ENCODE data around the gene TENM3. TPM values are rescaled to one million over a fixed set of nuclear protein-coding genes. Genes with fewer than 3 reads are reported as not detected.

TENM3 gene
- total RNA-seq, 2 experiments from 2014 or later, result not detected

DNA sequence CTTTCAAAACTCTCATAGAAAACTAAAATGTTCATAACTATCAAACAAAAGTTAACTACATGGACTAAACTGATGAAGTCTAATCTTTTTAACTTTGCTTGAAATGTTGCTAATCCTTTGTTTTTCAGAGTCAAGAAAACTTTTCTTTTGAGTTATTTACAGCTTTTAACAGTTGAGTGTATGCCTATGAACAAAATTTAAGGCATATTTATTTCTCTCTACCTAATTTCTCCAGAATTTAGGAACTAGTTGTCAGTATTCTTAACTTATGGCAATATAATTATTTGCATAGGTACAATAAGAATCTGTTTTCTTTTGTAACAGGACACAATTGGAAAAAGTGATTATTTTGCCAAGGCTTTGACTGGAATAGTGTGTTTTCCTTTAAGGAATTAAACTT is 23.8 kb downstream of the TENM3 start:
- no peak overlapping the region for H3K4me3 Mint-ChIP-seq
- ChIA-PET POLR2A (no interaction called here), CTCF (interaction anchor here (0.6 kb wide), 1 partner anchor 70 kb away, joined by 4 read pairs; no protein-coding TSS in a partner anchor)
- H3K9me3 Mint-ChIP-seq, result no peaks in the 10 kb centered on the region
- no peak for DNase-seq
- intact Hi-C loops (cut with micrococcal nuclease), result no loop called here
- no peak for ATAC-seq
- TF ChIP-seq, protein P1, sequence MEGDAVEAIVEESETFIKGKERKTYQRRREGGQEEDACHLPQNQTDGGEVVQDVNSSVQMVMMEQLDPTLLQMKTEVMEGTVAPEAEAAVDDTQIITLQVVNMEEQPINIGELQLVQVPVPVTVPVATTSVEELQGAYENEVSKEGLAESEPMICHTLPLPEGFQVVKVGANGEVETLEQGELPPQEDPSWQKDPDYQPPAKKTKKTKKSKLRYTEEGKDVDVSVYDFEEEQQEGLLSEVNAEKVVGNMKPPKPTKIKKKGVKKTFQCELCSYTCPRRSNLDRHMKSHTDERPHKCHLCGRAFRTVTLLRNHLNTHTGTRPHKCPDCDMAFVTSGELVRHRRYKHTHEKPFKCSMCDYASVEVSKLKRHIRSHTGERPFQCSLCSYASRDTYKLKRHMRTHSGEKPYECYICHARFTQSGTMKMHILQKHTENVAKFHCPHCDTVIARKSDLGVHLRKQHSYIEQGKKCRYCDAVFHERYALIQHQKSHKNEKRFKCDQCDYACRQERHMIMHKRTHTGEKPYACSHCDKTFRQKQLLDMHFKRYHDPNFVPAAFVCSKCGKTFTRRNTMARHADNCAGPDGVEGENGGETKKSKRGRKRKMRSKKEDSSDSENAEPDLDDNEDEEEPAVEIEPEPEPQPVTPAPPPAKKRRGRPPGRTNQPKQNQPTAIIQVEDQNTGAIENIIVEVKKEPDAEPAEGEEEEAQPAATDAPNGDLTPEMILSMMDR (IDR thresholded peaks at IDR 0.05), result no peak
- H3K27me3 Mint-ChIP-seq, result no peaks in the 10 kb centered on the region
- H3K27ac Mint-ChIP-seq, result no peak overlapping the region
- H3K36me3 Mint-ChIP-seq (ENCODE audit: low read depth), result no peaks in the 10 kb centered on the region
- H3K4me1 Mint-ChIP-seq (ENCODE audit: low read depth), result no peaks in the 10 kb centered on the region

DNA sequence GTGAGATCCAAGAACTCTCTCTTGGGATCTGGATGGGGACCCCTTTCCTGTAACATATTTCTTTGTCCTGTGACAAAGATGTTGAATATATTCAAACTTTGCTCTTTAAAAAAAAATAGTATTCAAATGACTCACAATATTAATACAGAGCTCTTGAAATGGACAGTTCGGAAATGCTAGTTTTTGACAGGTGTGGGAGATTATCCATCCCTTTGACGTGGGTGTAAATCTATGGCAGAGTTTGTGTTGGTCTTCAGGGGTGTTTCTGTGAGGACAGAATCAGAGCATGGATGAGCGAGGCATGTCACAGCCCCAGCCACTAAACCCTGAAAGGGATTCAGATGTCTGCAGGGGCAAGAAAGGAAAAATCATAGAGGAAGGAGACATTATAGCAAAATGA is 25.8 kb downstream of the TENM3 start:
- CTCF ChIA-PET, result no interaction called here
- intact Hi-C loops (cut with micrococcal nuclease), result no loop called here
- DNase-seq, result no peak
- POLR2A ChIA-PET, result no interaction called here
- no peak for ATAC-seq
- no peaks in the 10 kb centered on the region for H3K27me3 Mint-ChIP-seq
- no peaks in the 10 kb centered on the region for H3K36me3 Mint-ChIP-seq (ENCODE audit: low read depth)
- H3K4me1 Mint-ChIP-seq (ENCODE audit: low read depth), result no peaks in the 10 kb centered on the region
- peaks cover 2% of the 10 kb centered on the region for H3K9me3 Mint-ChIP-seq
- TF ChIP-seq, protein P1 (IDR thresholded peaks at IDR 0.05), result no peak
- no peak overlapping the region for H3K27ac Mint-ChIP-seq
- H3K4me3 Mint-ChIP-seq, result no peak overlapping the region

DNA sequence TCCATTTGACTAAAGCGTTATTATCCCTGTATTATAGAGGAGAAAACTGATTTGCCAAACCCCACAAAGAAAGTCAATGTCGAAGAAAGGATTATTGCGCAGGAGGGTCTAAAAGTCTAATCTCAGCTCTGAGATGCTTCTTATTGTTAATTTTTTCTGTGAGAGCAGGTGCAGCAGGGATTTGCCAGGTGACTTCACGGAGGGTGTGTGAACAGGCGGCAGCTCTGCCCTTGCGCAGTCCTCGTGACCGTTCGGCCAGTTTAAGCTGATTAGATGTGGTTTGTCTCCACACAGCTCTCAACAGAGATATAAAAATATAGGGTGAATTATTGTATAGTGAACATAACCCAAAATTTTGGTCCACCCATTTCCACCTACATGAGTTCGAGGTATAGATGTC is 28.5 kb downstream of the TENM3 start:
- H3K4me1 Mint-ChIP-seq (ENCODE audit: low read depth), result no peaks in the 10 kb centered on the region
- H3K9me3 Mint-ChIP-seq, result peaks cover 2% of the 10 kb centered on the region
- DNase-seq (no peak), ATAC-seq (no peak)
- no peaks in the 10 kb centered on the region for H3K36me3 Mint-ChIP-seq (ENCODE audit: low read depth)
- no peaks in the 10 kb centered on the region for H3K27me3 Mint-ChIP-seq
- no peak overlapping the region for H3K27ac Mint-ChIP-seq
- H3K4me3 Mint-ChIP-seq, result no peak overlapping the region
- intact Hi-C loops (cut with micrococcal nuclease), result no loop called here
- POLR2A ChIA-PET, result no interaction called here
- TF ChIP-seq, protein P1 (IDR thresholded peaks at IDR 0.05), result no peak
- CTCF ChIA-PET, result no interaction called here

DNA sequence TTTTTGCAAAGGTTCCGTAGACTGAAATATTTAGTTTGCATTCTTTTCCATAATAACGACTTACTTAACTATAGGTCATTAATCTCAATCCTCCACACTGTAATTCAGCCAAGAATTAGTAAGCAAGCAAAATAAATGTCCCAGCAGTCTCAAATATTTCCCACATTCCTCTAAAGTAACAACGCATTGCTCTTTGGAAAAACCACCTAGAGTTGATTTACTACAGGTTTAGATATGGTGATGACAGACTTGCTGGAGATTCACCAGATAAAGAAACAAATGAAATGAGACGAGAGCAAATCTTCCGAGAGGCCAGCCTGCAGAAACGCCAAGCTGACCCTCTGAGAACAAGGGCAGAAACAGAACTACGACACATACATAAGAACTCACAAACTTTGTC is 28.9 kb downstream of the TENM3 start:
- DNase-seq, result no peak
- ChIA-PET POLR2A (no interaction called here), CTCF (no interaction called here)
- no peak for ATAC-seq
- intact Hi-C loops (cut with micrococcal nuclease), result no loop called here
- Mint-ChIP-seq H3K4me1 (ENCODE audit: low read depth) (no peaks in the 10 kb centered on the region), H3K36me3 (ENCODE audit: low read depth) (no peaks in the 10 kb centered on the region), H3K27me3 (no peaks in the 10 kb centered on the region), H3K4me3 (no peak overlapping the region), H3K9me3 (peaks cover 2% of the 10 kb centered on the region), H3K27ac (no peak overlapping the region)
- TF ChIP-seq, protein P1 (IDR thresholded peaks at IDR 0.05), result no peak

DNA sequence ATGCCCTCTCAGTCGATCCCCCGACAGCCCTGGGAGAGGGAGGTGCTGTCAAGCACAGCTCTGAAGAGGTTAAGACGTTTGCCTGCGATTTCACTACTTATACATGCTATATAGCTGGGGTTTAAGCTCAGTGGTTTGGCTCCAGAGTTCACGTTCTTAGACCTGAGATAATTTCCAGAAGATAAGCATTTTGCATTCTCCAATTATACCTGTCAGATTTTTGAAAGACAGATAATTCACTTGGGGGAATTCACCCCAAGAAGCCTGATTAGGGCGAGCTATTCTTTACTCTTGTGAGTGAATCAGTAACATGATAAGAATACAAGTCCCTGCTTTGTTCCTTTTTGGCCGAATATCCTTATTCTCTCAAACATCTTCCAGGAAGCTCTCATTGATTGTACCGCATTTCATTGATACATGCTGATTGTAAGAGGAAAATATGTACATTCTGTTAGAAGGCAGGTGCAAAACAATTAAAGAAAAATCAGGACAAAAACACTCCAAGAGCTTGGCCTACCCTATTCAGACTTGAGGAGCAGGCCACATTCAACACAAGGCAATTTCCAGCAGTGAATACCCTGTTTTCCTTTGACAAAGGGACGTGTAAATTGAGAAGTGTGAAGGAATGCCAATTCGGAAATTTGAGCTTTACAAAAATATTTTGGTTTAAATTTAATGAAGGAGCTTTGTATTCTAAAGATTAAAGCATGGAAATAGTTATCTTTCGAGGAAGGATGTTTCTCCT is 30.2 kb downstream of the TENM3 start:
- POLR2A ChIA-PET, result interaction anchor here (1.5 kb wide), 1 partner anchor 10 kb away, joined by 3 read pairs; no protein-coding TSS in a partner anchor
- Mint-ChIP-seq H3K9me3 (peaks cover 2% of the 10 kb centered on the region), H3K4me3 (no peak overlapping the region), H3K27me3 (no peaks in the 10 kb centered on the region), H3K4me1 (ENCODE audit: low read depth) (no peaks in the 10 kb centered on the region), H3K36me3 (ENCODE audit: low read depth) (no peaks in the 10 kb centered on the region), H3K27ac (no peak overlapping the region)
- TF ChIP-seq, protein P1 (IDR thresholded peaks at IDR 0.05), result no peak
- intact Hi-C loops (cut with micrococcal nuclease), result no loop called here
- CTCF ChIA-PET, result interaction anchor here (1.4 kb wide), 1 partner anchor 13 kb away, joined by 4 read pairs; no protein-coding TSS in a partner anchor
- ATAC-seq (no peak), DNase-seq (no peak)

All from activated CD8-positive, alpha-beta T cell treated with anti-CD3 and anti-CD28 coated beads for 36 hours (primary cell).